ENCODE data around the gene LRRC10B.

DNA sequence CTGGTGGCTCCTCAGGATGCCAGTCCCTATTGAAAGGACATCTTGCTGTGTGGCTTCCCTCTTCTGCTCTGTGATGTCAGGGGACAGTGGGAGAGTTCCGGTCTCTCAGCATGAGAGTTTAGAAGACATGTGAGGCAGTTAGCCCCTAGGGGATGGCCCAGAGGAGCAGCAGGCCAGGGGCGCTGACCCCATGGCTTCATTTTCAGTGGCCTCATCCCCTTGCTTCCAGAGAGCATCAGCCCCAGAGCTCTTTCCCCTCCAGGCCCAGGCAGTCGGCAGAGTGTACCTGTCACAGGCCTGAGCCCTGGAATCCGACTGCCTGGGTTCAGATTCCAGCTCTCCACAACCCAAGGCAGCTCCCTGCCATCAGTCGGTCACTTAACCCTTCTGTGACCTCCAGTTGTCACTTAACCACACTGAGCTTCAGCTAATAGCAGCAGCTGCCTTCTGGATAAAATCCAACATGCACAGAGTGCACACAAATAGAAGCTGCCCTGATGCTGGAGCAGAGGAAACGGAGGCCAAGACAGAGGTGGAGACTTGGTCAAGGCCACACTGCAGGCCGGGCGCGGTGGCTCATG lies 14.1 kb upstream of the LRRC10B start:
- TF ChIP-seq, protein P1, sequence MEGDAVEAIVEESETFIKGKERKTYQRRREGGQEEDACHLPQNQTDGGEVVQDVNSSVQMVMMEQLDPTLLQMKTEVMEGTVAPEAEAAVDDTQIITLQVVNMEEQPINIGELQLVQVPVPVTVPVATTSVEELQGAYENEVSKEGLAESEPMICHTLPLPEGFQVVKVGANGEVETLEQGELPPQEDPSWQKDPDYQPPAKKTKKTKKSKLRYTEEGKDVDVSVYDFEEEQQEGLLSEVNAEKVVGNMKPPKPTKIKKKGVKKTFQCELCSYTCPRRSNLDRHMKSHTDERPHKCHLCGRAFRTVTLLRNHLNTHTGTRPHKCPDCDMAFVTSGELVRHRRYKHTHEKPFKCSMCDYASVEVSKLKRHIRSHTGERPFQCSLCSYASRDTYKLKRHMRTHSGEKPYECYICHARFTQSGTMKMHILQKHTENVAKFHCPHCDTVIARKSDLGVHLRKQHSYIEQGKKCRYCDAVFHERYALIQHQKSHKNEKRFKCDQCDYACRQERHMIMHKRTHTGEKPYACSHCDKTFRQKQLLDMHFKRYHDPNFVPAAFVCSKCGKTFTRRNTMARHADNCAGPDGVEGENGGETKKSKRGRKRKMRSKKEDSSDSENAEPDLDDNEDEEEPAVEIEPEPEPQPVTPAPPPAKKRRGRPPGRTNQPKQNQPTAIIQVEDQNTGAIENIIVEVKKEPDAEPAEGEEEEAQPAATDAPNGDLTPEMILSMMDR (IDR thresholded peaks at IDR 0.05; ENCODE audit: low read depth, low read length) = no peak
- no peak for TF ChIP-seq EZH2phosphoT487 (IDR thresholded peaks at IDR 0.05; ENCODE audit: low read depth)

Measured in OCI-LY3 (cell line).